Subcutaneous adipose tissue (tissue), 4 donors: ENCODE results near the gene NRXN2. TPM values are rescaled to one million over a fixed set of nuclear protein-coding genes. Genes with fewer than 3 reads are reported as not detected.

Source experiments
- CTCF ChIP-seq: fragments of 450-650 bp; IDR thresholded peaks from one replicate; pipeline ENCODE4 v1.5.1; 2016; ENCODE audit warnings: low read depth, mild to moderate bottlenecking, control low read depth, antibody characterized with exemption, moderate library complexity
- total RNA-seq, 4 donors: library from RNA; depleted of rRNA; stranded (reverse); fragments of >200 nt; gene quantifications; one replicate each; pipeline ENCODE4 v1.1.0, GENCODE V29; 2016

Gene NRXN2
- total RNA-seq, 4 donors from 2014 or later: 0.16 to 7.0 (median 2.9) TPM

- TF ChIP-seq CTCF: no peak
These were observed 40.6 kb upstream of the NRXN2 start for GRCh38 chr11:64763526-64764039.

- no peak for TF ChIP-seq CTCF
These were observed 39.9 kb upstream of the NRXN2 start for GRCh38 chr11:64762674-64763525.

- no peak for TF ChIP-seq CTCF
These were observed 39.3 kb upstream of the NRXN2 start for GRCh38 chr11:64762277-64762673.

GRCh38 chr11:64760759-64761420 lies 37.9 kb upstream of the NRXN2 start:
- no peak for TF ChIP-seq CTCF

GRCh38 chr11:64759722-64760719 lies 37.0 kb upstream of the NRXN2 start, which contains the start of gene PYGM:
TSS of gene PYGM (minus strand) at chr11:64759974. CDS start at chr11:64759898, 76 bp downstream.
- no peak for TF ChIP-seq CTCF

- TF ChIP-seq CTCF: no peak
These were observed 36.2 kb upstream of the NRXN2 start for GRCh38 chr11:64759131-64759721.
